HTERT RPE-1 (cell line): ENCODE data around the gene DPH5.
"Not testable (repeated sequence)": the region's sequence is repeated elsewhere in the genome, so short reads cannot be mapped to it uniquely, and the experiment has no call there.

Source experiments
- in situ Hi-C: fragments of 300-500 bp; cut with MboI; formaldehyde crosslinking; loops from 4 replicates; pipeline ENCODE4 v1.14.3; 2020; ENCODE audit warnings: low sequenced_read_pairs

DPH5 gene

DNA sequence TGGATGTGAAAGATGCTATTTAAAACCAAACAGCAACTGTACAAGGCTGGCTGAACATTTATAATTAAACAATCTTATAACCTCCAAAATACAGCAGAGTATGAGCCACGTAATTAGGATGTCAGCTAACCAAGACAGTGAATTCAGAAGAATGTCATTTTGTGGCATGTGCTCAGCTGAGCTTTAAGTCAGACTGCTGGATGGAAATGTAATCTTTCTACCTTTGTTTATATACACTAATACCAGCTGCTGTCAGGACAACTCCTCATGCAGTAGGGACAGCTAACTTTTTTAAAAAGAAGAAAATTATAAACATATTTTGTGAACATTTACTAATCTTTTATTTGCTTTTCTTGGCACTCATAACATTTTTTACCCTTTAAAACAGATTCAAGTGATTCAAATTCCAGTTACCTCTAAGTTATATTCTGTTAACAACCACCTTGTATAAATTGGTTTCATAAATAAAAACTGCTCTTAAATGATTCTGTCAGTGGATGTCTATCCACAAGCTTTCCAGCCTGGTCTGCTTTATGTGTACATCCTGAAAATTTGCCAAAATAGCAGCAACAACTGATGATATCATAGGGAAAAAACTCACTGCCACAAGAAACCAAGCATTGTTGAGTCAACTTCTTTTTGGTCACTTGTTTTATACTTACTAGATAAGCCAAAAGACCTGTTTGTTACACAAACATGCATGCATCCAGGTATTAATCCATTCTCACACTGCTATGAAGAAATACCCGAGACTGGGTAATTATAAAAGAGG, 36.1 kb downstream of the DPH5 start:
- in situ Hi-C loops, result no loop called here

DNA sequence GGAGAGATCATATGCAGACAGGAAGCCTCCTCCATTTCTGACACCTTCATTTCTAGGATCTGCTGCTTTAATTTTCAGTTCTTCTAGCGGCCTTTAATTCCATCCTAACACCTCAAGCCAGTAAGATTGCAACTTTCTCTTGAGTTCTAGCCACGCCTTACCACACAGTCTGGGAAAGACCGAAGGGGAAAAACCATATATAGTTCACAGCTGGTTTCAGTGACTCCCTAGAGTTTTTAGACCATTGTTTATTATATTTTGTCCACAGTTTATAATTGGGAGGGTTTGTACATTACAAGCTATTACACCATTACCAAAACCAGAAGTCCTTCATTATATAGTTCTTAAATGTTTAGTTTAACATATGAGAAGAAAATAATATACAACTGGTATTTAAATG, 37.5 kb downstream of the DPH5 start:
- in situ Hi-C loops, result no loop called here

DNA sequence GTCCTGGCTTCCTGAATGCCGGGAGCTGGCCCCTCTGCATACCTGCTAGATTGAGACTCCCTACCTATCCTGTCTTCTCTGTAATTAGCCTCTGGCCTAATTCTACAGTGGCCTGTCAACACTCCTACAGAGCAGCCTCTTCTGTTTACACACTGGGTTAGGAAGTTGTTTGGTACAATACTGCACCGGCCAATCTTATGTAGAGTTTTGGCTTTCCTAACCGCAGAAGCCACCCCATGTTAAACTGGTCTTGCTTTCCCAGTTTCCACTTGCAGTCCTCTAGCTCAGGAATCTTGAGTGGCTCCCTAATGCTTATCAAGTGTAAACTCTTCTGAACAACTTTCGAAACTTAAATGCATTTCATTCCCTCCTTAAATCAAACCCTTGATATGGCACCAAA, 42.8 kb downstream of the DPH5 start:
- in situ Hi-C loops, result no loop called here

DNA sequence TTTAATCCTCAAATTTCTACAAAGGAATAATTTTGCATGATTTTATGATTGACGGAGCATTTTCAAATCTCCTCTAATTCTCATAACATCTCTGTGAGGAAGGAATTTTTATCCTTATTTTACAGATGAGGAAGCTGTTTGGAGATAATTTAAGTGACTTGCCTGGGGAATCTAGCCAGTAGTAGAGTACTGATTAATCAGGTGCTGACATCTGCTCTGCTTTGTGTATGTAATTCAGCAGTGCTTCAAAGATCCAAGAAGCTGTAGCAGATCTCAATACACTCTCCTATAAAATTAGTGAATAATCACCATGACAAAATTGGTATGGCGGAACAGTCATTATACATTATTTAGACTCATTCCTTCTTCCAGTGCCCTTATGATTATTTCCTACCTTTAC, 46.0 kb downstream of the DPH5 start:
- in situ Hi-C loops, result no loop called here

DNA sequence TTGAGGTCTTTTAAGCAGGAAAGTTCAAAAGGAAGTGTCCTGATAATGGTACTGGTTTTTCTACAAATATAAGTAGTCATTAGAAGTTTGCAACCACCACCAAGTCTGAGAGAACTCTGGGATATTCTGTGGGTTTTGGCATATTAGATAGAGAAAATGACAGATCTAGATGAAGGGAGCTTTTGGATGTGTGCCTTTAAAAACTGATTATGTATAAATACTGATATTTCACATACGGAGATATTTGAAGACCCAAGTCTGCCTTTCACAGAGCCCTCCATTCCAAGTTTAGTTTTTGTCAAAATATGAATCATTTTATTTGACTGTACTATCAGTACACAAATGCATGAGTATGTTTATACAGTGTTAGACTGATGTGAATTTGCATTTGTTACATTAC, 48.6 kb downstream of the DPH5 start:
- in situ Hi-C loops, result no loop called here

DNA sequence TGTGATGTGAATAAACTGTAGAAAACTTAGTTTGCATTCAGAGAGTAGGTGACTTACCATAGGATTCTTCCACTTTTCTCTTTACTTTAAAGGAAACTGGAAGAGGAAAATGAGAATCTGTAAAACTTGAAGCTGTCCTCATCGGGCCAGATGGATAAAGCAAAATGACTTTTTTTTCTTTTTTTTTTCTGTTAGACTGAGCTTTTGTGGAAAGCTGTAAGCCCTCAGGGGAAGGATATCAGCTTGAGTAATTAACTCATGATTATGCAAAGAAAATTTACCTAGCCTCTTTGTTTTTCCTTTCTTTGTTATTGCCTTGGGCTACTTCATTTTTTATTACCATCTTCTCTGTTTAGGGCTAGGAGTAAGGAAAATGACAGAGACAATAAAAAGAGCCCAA, 53.4 kb downstream of the DPH5 start:
- in situ Hi-C loops, result no loop called here

DNA sequence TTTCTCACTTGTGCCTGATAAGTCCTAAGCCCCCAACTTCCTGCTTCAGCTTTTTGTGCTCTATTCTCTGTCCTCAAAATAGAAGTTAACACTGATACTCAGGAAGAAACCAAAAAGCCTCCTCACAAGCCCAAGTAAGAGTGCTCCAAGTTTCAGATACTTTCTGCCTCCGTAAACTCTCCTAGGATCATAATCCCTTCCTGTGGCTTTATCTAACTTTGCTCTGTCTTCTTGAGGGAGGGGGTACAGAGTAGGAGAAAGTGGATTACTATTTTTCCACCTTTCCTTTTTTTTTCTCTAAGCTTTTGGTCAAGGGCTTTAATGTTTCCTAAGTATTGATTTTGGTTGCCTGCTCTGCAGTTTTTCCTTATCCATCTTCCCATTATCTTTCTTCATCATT, 54.6 kb downstream of the DPH5 start:
- in situ Hi-C loops, result no loop called here

DNA sequence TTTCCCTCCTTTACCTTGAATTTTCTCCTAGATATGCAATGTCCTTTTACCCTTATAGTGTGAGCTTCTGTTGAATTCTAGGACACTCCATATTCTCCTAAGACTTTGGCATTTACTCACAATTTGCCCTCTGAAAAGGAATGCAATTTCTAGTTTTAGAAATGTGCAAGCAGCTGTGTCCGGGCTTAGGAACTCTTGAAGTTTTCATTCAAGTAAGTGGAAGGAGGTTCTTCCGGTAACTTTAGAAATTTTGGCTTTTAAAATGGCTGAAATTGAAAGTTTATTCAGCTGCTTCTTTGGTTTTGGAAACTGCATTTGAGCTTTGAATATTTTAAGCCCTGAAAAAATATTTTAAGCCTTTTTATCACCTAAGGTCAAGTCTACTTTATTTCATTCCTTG, 56.3 kb downstream of the DPH5 start:
- in situ Hi-C loops, result no loop called here

DNA sequence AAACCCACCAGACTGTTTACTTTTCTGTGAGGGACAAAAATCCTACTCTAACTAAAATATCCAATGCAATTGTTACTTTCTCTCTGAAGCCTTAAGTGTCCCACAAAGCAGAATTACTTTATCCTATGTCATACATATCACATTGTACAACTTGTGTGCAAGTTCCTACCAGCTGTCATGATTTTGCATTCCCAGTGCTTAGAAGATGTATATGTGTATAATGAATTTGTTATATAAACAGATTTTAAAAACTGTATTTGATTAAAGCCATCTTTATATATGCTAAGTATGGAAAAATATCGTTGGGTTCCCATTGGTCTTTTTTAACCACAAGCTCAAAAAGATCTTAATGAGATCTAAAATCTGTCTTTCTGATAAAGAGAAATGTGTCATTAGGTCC, 57.0 kb downstream of the DPH5 start:
- in situ Hi-C loops, result no loop called here

DNA sequence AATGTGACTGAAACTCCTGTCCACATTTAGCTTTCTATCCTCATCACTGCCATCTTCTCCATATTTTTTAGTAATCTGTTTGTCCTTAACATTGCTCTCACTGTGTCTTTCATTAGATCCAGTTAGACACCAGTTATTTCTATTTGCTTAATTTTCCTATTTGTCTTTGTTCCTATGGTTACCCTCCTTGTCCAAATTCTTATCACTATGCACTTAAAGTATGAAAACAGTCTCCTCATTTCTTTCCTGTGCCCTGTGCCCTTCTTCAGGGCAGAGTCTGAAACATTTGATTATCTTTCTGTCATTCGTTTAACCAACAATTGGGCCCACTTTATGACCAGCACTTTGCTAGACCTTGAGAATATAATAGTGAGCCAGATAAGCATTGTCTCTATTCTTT, 65.5 kb downstream of the DPH5 start:
- in situ Hi-C loops, result no loop called here

DNA sequence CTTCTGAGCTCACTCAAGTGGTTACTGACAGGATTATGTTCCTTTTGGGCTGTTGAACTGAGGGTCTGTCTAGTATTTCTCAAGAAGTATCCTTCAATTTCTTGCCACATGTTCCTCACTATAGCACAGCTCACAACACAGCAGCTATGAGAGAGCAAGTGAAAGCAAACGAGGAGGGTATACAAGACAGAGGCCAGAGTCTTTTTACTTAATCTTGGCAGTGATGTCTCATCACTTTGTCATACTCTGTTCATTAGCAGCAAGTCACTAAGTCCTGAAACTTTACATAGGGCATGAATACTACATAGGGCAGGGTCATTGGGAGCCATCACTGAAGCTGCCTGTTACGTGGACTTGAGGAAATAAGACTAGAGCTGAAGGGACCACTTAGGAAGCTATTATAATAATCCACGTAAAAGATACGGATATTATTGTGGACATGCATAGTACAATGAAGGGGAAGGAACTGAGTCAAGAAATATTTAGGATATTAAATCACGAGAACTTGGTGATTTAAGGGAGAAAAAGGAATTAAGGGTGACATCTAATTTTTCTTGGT, 66.0 kb downstream of the DPH5 start:
- in situ Hi-C loops, result no loop called here

DNA sequence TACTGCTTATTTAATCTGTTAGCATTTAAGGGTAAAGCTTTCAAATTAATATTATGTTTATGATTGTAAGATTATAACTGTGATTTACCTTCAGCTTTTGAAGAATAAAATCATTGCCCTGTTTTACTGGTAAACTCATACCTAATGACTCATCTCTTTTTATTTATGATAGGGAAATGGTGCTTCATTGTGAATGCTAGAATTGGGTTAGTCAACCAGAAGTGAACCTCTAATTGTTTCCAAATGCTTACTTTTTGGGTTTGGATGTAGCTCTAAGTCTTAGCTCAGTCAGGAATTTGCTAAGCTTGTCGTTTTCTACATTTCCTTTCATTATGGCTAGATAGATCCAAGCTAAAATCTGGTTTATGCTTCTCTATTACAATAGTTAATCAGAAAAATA, 70.3 kb downstream of the DPH5 start:
- in situ Hi-C loops, result no loop called here

DNA sequence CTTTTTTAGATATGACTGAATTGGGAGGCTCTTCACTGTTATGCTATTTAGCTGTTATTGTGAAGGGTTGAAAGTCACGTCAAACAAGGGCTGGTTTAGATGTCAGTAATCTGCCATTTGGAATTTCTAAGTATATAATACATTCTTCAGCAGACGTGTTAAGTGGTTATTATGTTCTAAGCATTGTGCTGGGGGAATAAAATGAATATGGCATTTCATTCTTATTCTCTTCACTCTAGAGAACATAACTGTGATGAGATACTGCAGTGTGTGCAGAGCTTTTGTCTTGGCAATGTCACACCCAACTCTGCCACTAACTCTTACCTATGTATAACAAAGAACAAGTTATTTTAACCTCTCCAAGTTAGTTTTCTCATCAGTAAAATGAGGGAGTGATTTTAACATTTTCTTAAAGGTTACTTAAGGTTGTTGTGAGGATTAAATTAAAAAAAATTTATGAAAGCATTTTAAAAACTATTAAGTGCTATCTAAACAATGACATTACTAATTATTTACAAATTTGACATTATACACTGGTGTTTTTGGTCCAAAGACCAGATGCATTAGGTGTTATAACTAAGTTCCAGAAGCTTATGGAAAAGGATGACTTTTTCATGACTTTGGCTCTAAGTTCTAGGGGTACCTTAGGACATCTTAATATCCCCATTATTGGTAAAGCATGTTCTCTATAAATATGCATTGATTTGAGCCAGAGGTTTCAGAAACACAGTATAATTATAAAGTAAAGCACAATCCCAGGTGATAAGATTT, 71.4 kb downstream of the DPH5 start:
- in situ Hi-C loops, result no loop called here

DNA sequence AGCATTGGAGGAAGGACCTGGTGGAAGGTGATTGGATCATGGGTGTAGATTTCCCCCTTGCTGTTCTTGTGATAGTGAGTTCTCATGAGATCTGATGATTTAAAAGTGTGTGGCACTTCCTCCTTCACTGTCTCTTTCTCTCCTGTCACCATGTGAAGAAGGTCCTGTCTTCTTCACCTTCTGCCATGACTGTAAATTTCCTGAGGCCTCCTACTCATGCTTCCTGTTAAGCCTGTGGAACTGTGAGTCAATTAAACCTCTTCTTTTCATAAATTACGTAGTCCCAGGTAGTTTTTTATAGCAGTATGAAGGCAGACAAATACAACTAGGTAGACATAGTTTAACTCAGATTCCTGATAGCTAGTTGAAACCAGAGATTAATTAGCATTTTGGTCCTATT, 72.6 kb downstream of the DPH5 start:
- in situ Hi-C loops, result not testable (repeated sequence)

DNA sequence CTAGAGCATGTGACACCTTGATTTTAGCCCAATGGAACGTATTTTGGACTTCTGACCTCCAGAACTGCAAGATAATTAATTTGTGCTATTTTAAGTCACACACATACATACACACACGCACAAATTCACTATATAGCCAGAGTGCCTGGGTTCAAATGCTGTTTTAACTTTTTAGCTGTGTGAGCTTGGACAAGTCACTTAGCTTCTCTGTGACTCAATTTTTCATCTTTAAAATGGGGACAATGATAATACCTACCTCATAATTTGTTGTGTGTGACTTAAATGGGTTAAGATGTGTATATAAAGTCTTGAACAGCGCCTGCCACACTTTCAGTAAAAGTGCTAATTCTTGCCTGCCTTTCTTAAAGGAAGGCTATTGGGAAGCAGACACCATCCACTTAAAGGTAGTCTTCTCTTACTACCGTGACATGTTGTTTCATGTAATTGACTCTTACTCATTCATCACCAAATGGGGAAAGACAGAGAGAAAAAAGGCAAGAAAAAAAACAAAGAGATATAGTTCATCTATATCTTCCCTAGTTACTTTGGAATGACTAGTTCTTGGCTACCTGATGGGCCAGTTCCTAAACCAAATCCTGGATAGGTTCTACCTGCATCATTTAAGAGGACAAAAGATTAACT, 73.4 kb downstream of the DPH5 start:
- in situ Hi-C loops, result no loop called here

DNA sequence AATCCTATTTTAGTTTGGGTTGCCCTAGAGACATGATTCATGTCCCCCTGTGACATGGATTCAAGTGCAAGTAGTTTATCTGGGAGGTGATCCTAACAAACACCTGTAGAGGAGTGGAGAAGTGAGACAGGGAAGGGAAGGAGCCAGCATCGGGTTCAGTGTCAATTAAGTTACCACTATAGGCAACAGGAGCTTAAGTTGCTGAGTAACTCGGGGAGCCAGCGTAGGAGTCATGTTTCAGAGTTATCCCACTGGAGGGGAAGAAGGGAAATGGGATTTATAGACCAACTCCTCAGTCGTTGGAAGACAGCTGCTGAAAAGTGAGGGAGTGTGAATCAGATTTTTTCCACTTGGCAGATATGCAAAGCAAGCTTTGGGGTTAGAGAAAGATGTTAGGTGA, 74.8 kb downstream of the DPH5 start:
- in situ Hi-C loops, result no loop called here

DNA sequence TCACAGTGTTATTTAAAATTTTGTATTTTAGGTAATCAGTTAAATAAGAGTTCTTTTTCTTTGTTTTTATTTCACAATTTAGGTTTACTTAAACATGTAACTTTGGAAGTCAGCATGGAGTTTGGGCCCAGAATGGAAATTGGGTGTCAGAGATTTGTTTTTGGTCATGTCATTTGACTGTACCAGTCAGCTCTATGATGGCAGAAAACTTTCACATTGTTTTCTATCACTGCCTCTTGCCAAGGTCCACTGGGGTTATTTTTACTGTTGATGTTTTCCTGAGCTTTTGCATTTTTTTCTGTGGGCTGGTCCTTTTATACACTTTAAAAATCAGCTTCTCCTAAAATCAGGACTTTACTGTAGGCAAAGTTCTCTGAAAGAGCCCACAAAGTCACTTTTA, 75.2 kb downstream of the DPH5 start:
- in situ Hi-C loops, result no loop called here

DNA sequence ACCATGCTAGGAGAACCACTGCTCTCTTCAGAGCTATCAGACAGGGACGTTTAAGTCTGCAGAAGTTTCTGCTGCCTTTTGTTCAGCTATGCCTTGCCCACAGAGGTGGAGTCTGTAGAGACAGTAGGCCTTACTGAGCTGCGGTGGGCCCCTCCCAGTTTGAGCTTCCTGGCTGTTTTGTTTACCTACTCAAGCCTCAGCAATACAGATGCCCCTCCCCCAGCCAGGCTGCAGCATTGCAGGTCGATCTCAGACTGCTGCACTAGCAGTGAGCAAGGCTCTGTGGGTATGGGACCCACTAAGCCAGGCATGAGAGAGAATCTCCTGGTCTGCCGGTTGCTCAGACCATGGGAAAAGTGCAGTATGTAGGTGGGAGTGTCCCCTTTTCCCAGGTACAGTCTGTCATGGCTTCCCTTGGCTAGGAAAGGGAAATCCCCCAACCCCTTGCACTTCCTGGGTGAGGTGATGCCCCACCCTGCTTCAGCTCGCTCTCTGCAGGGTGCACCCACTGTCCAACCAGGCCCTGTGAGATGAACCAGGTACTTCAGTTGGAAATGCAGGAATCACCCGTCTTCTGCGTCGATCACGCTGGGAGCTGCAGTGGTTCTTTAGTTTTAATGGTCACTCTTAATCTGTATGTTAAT, 75.9 kb downstream of the DPH5 start:
- in situ Hi-C loops, result not testable (repeated sequence)

DNA sequence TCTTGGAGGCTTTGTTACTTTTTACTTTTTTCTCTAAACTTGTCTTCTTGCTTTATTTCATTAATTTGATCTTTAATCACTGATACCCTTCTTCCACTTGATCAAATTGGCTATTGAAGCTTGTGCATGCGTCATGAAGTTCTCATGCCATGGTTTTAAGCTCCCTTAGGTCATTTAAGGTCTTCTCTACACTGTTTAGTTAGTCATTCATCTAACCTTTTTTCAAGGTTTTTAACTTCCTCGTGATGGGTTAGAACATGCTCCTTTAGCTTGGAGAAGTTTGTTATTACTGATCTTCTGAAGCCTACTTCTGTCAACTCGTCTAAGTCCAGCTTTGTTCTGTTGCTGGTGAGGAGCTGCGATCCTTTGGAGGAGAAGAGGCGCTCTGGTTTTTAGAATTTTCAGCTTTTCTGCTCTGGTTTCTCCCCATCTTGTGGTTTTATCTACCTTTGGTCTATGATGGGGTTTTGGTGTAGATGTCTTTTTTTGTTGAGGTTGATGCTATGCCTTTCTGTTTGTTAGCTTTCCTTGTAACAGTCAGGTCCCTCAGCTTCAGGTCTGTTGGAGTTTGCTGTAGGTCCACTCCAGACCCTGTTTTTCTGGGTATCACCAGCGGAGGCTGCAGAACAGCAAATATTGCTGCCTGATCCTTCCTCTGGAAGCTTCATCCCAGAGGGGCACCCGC, 76.7 kb downstream of the DPH5 start:
- in situ Hi-C loops, result not testable (repeated sequence)

DNA sequence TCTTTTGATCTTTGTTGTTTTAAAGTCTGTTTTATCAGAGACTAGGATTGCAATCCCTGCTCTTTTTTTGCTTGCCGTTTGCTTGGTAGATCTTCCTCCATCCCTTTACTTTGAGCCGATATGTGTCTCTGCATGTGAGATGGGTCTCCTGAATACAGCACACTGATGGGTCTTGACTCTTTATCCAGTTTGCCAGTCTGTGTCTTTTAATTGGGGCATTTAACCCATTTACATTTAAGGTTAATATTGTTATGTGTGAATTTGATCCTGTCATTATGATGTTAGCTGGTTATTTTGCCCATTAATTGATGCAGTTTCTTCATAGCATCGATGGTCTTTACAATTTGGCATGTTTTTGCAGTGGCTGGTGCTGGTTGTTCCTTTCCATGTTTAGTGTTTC, 77.8 kb downstream of the DPH5 start:
- in situ Hi-C loops, result not testable (repeated sequence)

DNA sequence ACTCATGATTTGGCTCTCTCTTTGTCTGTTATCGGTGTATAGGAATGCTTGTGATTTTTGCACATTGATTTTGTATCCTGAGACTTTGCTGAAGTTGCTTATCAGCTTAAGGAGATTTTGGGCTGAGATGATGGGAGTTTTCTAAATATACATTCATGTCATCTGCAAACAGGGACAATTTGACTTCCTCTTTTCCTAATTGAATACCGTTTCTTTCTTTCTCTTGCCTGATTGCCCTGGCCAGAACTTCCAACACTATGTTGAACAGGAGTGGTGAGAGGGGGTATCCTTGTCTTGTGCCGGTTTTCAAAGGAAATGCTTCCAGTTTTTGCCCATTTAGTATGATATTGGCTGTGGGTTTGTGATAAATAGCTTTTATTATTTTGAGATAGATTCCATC, 79.5 kb downstream of the DPH5 start:
- in situ Hi-C loops, result not testable (repeated sequence)
